GM19467 (cell line): Measurements from ENCODE around the gene DOCK1.
"Not testable (repeated sequence)": the region's sequence is repeated elsewhere in the genome, so short reads cannot be mapped to it uniquely, and the experiment has no call there.

Experiments used
- ATAC-seq: cut with Tn5 transposase; IDR thresholded peaks from one replicate; pipeline ENCODE4 v1.9.1; 2021; ENCODE audit warnings: mild to moderate bottlenecking, moderate library complexity; ENCODE audit not compliant: unreplicated experiment

DOCK1 gene

DNA sequence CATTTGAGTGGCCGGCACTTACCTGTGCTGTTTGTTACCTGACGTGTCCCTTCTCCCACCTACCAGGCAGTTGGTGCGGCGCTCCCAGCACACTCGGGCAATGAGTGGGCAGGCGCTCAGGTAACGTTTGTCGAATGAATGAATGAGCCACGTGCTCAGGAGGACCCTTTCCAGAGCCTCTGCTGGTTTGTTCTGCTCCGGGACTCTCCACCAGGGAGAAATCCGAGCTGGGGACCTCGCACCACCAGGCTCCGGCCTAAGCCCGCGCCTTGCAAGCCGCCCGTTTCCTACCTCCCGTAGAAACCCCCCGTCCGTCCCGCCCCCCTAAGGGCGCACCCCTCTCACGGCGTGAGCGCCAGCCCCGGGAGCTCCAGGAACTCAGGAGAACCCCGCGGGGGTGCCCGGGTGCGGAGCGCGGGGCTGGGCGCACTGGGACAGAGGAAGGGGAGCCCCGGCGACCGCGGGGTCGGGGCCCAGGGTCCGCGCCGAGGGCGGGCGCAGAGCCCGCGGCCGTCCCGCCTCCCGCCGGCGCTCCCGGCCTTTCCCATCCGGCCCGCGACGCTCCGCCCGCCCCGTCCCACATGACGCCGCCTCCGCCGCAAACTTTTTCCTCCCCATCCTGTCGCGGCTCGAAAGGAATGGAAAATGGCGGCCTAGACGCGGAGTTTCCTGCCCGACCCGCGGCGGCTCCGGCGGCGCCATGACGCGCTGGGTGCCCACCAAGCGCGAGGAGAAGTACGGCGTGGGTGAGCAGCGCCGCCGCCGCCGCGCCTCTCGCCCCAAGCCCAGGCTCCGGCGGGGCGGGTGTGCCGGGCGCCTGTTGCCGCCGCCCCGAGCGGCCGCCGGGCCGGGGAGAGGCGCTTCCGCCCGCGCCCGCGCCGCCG is at the start of gene DOCK1:
DOCK1 (plus strand) TSS at position 611 of the 884 bp plus-strand sequence; CDS start at position 701, 90 bp downstream.
- no peak for ATAC-seq

DNA sequence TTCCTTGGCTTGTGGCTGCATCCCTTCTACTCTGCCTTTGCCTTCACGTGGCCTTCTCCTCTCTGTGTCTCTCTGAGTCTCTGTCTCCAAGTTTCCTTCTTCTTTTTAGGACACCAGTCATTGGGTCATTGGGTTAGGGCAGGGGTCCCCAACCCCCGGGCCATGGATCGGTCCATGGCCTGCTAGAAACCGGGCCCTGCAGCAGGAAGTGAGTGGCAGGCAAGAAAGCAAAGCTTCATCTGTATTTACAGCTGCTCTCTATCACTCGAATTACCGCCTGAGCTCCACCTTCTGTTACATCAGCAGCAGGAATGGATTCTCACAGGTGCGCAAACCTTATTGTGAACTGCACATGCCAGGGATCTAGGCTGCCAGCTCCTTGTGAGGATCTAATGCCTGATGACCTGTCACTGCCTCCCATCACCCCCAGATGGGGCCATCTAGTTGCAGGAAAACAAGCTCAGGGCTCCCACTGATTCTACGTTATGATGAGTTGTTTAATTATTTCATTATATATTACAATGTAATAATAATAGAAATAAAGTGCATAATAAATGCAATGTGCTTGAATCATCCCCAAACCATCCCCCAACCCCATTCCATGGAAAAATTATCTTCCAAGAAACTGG is 47.9 kb upstream of the DOCK1 start:
- no peak for ATAC-seq

DNA sequence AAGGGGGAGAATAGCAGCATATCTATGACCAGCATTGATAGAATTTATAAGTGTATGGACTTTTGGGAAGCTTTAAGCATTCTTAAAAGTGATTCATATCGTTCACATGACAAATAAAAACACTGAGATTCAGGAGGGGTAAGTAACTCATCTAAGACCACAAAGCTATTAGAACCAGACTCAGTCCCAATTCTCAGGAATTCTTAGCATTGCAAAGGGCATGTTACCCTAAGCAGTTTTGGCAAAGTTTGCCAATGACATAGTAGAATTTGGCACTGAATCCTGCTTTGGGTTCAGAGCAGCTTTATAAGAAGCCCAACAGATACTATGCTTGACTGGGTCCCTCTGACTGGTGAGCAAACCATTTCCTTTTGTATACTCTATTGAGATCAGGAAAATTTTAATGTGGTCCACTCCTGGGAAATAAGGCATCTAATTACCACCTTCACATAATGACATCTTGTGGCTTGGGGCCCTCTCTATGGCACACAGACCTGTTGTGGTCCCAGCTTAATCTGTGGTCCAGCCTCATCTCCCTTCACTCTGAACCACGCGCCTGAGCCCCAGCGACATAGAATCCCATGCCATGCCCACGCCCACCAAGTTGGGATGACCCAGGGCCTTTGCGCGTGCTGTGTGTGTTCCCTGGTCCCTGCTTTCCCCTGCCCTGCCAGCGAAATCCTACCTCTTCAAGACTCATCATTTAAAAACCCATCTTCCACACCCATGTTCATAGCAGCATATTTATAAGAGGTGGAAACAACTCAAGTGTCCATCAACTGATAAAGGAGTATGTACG is 37.5 kb upstream of the DOCK1 start:
- ATAC-seq, result no peak

DNA sequence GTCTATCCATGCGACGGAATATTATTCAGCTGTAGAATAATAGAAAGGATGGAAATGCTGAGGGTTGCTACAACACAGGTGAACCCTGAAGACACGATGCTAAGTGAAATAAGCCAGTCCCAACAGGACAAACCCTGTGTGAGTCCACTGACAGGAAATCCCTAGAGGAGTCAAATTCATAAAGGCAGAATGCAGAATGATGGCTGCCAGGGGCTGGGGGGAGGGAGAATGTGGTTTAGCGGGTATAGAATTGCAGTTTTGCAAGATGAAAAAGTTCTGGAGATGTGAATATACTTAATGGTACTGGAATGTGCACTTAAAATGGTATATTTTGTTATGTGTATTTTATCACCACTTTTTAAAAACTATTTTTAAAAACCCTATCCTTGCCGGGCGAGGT is 36.9 kb upstream of the DOCK1 start:
- ATAC-seq, result no peak

DNA sequence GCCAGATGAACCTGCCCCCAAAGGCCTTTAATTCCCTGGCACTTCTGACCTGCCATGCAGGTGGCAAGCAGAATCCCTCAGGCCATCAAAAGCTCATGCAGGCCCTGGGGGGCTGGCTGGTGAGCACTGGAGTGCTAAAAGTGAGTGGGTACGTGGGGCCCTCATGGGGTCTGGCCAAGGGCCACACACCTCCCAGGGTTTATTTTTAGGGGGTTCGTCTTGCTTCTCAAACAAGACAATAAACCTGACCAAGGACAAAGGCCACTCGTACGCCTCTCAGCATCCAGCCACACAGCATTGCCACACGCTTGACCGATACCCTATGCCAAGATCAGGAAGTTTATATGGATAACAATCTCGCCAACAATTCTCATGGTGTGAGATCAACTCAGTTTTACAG is 33.1 kb upstream of the DOCK1 start:
- ATAC-seq, result no peak

DNA sequence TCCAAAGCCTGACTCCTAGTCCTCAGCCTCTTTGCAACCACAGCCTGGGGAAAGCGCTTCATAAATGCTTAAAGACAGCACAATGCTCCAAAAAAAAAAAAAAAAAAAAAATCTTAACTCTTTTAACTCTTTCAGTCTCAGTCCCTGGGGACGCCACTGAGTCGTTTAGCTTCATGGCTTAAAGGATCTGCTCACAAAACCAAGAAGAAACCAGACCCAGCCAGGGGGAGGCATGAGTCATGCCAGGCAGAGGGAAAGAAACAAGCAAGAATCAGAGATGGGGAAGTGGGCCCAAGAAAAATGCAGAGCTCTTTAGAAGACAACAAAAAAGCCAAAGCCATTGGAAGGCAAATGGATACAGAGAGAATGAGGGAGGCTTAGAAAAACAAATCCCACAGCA is 32.5 kb upstream of the DOCK1 start:
- no peak for ATAC-seq

DNA sequence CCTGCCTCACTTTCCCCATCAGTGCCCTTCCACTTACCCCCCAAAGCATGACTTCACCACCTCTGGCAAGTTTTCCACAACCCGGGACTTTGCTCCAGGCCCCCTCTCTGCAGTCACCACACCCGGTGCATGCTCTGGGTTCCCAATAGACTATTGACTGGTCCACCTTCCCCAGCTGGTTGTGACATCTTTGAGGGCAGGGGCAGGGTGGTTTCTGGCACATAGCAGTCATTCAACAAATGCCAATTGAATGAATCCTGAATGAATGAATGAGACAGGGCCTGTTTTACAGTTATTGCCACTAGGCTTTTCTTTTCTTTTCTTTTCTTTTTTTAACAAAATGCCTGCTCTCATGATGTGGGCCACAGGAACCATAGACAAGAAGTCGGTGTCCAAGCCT is 28.8 kb upstream of the DOCK1 start:
- no peak for ATAC-seq

DNA sequence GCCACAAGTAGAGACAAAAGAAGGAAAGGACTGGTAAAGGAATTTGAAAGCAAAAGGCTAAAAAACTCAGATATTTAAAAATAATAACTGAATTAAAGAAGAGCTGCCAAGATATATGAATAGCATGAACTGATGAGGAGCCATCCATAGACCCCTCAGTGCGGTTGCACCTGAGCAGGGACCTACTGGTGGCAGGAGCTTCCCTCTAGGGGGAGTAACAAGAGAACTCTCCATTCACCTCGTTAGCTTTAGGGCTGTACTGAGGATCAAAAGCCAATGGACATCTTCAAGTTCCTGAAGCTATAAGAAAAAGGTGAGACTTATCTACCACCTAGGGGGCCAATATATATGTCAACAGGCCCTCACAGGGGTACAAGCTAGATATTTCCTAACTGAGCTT is 27.8 kb upstream of the DOCK1 start:
- no peak for ATAC-seq

DNA sequence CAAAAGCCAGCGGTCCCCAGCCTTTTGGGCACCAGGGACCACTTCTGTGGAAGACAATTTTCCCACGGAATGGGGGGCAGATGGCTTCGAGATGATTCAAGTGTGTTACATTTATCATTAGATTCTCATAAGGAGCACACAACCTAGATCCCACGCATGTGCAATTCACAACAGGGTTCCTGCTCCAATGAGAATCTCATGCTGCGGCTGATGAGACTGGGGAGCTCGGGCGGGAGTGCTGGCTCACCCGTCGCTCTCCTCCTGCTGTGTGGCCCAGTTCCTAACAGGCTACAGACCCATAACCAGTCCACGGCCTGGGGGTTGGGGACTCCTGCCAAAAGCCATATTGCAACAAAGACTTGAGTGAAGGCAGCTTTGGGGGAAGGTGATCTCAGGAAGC is 26.6 kb upstream of the DOCK1 start:
- ATAC-seq, result no peak

DNA sequence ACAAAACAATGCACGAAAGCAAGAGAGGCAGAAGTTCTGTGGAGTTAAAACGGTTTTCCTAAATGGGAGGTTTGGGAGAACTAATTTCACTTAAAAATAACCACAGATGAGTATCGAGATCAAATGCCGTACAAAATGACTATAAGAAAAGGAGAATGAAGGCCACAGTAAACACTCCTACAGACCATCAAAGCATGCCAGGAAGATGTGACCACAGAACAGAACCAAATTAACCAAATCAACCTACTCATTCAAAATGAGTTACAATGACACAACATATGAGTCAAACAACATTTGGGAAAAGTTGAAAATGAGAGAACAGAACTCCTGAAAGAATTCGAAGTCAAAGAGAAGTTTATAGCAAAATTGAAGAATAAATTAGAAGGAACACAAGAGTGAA is 24.3 kb upstream of the DOCK1 start:
- ATAC-seq, result no peak

DNA sequence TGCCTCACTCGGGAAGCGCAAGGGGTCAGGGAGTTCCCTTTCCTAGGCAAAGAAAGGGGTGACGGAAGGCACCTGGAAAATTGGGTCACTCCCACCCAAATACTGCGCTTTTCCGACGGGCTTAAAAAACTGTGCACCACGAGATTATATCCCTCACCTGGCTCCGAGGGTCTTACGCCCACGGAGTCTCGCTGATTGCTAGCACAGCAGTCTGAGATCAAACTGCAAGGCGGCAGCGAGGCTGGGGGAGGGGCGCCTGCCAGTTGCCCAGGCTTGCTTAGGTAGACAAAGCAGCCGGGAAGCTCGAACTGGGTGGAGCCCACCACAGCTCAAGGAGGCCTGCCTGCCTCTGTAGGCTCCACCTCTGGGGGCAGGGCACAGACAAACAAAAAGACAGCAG is 23.2 kb upstream of the DOCK1 start:
- ATAC-seq, result not testable (repeated sequence)

DNA sequence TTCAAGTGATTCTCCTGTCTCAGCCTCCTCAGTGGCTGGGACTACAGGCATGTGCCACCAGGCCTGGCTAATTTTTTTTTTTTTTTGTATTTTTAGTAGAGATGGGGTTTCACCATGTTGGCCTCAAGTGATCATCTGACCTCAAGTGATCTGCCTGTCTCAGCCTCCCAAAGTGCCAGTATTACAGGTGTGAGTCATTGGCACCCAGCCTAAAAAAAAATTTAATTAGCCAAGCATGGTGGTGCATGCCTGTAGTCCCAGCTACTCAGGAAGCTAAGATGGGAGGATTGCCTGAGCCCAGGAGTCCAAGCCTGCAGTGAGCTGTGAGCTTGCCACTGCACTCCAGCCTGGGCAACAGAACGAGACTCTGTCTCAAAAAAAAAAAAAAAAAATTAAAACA is 16.8 kb upstream of the DOCK1 start:
- not testable (repeated sequence) for ATAC-seq

DNA sequence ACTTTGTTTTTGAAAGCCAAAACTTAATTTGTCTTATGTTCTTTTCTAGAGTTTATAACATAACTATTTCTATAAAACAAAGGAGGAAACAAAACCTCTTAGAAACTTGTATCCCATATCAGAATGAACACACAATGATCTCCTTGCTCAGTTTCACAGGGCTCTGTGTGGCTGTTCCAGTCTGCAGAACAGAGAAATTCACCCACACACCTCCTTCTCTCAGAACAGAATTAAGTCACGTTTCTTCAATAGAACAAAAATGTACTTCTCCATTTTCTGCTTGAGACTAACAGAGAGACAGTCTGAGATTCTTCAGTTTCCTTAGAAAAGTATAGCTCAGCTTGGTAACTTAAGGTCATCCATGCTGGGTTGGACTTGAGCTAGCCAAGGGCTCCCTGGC is 15.8 kb upstream of the DOCK1 start:
- no peak for ATAC-seq

DNA sequence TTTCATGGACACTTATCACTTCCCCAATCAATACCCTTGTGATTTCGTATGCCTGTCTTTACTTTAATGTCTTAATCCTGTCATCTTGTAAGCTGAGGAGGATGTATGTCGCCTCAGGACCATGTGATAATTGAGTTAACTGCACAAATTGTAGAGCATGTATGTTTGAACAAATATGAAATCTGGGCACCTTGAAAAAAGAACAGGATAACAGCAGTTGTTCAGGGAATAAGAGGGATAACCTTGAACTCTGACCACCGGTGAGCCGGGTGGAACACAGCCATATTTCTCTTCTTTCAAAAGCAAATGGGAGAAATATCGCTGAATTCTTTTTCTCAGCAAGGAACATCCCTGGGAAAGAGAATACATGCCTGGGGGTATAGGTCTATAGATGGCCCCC is 14.4 kb upstream of the DOCK1 start:
- ATAC-seq, result not testable (repeated sequence)

DNA sequence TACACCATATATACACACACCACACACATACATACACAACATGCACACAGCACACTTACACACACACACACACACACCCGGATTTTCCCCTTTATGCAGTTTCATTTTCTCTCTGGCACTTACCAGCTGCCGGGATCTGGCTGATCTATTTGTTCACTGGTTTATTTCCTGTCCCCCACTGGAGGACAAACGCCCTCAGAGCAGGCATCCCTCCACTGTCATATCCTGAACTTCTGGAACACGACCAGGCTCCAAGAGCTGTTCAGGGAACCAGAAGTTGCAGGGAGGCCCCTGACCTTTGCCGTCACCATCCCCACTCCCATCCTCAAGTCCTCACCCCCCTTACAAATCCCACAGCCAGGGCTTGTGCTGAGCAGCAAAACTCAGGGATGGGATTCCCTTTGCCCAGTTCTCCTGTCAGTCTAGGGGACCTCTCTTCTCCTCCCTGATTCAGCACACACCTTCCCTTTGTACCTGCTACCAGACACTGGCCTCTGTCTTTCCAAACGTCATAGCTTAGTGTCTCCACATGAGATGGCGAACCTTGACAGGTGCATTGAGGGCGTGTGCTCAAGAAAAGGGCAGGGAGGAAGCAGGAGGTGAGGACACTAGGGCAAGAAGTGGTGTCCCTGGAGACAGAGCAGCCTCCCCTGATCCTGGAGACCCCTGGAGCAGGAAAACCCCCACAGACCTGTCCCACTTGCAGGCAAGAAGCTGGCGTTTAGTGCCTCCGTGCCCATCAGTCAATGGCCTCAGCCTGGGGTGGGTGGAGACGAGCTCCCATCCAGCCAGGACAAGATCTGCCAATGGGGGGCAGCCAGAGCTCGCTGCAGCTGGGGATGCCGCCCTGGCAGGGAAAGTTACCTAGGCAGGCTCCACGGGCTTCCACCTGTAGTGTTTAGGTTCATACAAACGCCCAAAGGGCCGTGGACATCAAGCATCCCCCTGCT is 12.7 kb upstream of the DOCK1 start:
- ATAC-seq, result no peak

DNA sequence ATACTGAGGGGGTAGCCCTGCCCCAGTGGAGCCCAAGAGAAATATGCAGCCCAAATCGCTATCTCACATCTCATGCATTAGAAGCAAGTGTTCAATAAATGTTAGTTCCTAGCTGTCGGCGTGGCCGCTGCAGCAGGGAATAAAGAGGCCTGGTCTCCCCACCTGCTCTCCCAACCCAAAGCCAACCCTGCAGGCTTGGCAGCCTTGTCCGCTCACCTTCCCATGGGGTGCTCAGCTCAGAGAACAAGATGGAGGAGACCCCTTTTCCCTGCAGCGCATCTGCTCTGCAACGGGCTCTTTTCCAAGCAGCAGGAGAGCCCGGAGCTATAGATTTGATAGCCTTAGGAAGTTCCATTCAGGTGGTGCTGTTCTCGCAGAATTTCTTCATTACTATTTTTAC is 12.0 kb upstream of the DOCK1 start:
- no peak for ATAC-seq

DNA sequence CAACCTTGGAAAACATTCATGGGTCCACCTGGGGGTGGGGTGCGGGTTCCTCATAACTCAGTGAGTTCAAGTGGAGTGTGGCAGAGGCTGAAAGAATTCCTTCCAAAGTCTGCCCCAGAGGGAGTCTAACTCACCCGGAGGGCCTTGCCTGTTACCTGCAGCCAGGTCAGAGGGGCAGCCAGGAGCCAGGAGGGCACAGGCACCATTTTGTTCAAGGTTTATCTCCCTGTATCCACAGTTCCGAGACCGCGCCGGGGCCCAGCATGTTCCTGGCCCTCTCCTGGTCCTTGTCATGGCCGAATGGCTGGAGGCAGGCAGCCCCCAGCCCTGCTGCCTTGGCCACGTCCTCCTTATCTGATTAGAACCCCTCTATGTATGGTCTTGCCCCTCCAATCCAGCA is 11.4 kb upstream of the DOCK1 start:
- ATAC-seq, result no peak

DNA sequence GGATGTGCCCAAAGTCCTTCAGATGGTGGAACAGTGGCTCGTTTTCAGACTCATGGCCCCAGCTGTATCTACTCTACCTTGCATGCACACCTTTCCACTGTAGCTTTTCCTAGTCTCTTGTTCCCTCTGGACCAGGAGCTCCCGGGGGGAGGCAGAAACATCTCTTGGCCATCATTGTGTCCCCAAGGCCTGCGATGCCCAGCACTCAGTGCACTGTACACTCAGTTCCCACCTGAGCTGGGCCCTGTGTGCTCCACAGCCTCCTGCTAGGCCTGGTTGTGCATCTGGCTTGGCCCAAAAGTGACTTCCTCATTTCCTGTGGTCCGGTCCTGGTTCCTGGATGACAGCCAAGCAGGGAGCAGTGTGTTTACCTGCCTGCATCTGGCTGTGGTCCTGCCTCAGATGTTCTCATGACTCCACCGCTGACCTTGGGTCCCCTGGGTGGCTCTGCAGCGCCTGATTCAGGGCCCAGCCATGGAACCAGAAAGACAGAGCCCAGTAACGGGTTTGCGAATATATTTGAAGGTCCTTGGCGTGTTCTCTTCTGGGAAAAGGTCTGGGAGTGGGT is 9.9 kb upstream of the DOCK1 start:
- ATAC-seq, result no peak

DNA sequence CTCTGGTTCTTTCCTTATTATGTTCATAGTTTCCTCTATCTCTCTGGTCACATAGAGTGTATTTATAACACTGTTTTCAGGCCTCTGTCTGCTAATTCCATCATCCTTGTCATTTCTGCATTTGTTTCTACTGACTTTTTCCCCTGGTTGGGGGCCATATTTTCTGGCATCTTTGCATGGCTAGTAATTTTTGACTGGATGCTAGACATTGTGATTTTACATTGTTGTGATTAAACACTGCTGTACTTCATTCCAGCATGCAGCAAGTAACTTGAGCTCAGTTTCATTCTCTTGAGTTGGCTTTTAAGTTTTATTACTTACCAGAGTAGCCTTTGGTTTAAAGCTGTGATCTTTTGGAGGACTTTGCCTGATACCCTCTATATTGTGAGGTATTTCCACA is 6.8 kb upstream of the DOCK1 start:
- no peak for ATAC-seq

DNA sequence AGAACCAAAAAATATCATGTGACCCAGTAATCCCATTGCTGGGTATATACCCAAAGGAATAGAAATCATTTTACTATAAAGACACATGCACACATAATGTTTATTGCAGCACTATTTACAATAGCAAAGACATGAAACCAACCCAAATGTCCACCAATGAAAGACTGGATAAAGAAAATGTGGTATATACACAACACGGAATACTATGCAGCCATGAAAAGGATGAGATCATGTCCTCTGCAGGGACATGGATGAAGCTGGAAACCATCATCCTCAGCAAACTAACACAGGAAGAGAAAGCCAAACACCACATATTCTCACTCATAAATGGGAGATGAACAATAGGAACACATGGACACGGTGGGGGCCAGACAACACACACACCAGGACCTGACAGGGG is 5.7 kb upstream of the DOCK1 start:
- ATAC-seq, result not testable (repeated sequence)
